Hepatocyte (in vitro differentiated cells): Measurements from ENCODE around the gene SETBP1. TPM values are rescaled to one million over a fixed set of nuclear protein-coding genes. Genes with fewer than 3 reads are reported as not detected.

Experiments
- DNase-seq: peaks from one replicate; pipeline ENCODE4 v3.0.0-alpha.2; 2016; ENCODE audit warnings: low spot score
- H2AFZ ChIP-seq: fragments of 200-600 bp; sonication (generic); 2 replicates; pipeline ENCODE4 v1.6.0; 2016; ENCODE audit warnings: antibody characterized with exemption, mild to moderate bottlenecking
- H3K27ac ChIP-seq: fragments of 200-600 bp; sonication (generic); 2 replicates; pipeline ENCODE4 v1.5.1; 2016; ENCODE audit warnings: mild to moderate bottlenecking
- H3K27me3 ChIP-seq: fragments of 200-600 bp; sonication (generic); 2 replicates; pipeline ENCODE4 v1.6.1; 2016
- H3K36me3 ChIP-seq: fragments of 200-600 bp; sonication (generic); replicated peaks from 2 replicates; pipeline ENCODE4 v1.5.1; 2016; ENCODE audit warnings: low read depth; ENCODE audit not compliant: insufficient read depth
- H3K4me1 ChIP-seq: fragments of 200-600 bp; sonication (generic); 2 replicates; pipeline ENCODE4 v1.5.1; 2016; ENCODE audit warnings: mild to moderate bottlenecking, moderate library complexity; ENCODE audit not compliant: insufficient read depth
- H3K4me2 ChIP-seq: fragments of 200-600 bp; sonication (generic); 2 replicates; pipeline ENCODE4 v1.6.0; 2016
- H3K4me3 ChIP-seq: fragments of 200-600 bp; sonication (generic); 2 replicates; pipeline ENCODE4 v1.5.1; 2016; ENCODE audit warnings: mild to moderate bottlenecking
- H3K79me2 ChIP-seq: fragments of 200-600 bp; sonication (generic); 2 replicates; pipeline ENCODE4 v1.6.0; 2017; ENCODE audit warnings: mild to moderate bottlenecking
- H3K9me2 ChIP-seq: fragments of 200-600 bp; sonication (generic); replicated peaks from 2 replicates; pipeline ENCODE4 v1.6.0; 2017; ENCODE audit warnings: mild to moderate bottlenecking; ENCODE audit not compliant: insufficient read depth
- H3K9me3 ChIP-seq: fragments of 200-600 bp; sonication (generic); 2 replicates; pipeline ENCODE4 v1.5.1; 2016; ENCODE audit warnings: low read depth, mild to moderate bottlenecking
- H4K20me1 ChIP-seq: fragments of 200-600 bp; sonication (generic); 2 replicates; pipeline ENCODE4 v1.6.0; 2016; ENCODE audit warnings: mild to moderate bottlenecking; ENCODE audit not compliant: insufficient read depth, poor library complexity, severe bottlenecking
- CTCF ChIP-seq: fragments of 200-600 bp; sonication (generic); IDR thresholded peaks from 2 replicates; pipeline ENCODE4 v1.5.1; 2016; ENCODE audit warnings: antibody characterized with exemption, mild to moderate bottlenecking; ENCODE audit not compliant: poor library complexity
- EZH2 ChIP-seq: fragments of 200-600 bp; sonication (generic); IDR thresholded peaks from 2 replicates; pipeline ENCODE4 v1.6.1; 2016; ENCODE audit warnings: antibody characterized with exemption, mild to moderate bottlenecking, borderline replicate concordance
- EZH2phosphoT487 ChIP-seq: fragments of 200-600 bp; sonication (generic); IDR thresholded peaks from one replicate; pipeline ENCODE4 v1.6.1; 2018; ENCODE audit warnings: antibody characterized with exemption, mild to moderate bottlenecking, low read depth, moderate library complexity; ENCODE audit not compliant: unreplicated experiment, severe bottlenecking
- WGBS: methylation state at CpG from one replicate; pipeline ENCODE4 v1.1.6; 2016; ENCODE audit warnings: low lambda C conversion rate; ENCODE audit errors: missing lambda C conversion rate; 5-methylcytosine and 5-hydroxymethylcytosine counted together
- polyA plus RNA-seq: library from polyadenylated mRNA; unstranded; fragments of >200 nt; fragmentation: Nextera tagmentation; extraction: Ambion mirVana; gene quantifications from 2 replicates; pipeline ENCODE4 v1.2.1, GENCODE V29; 2016
- total RNA-seq: library from RNA; depleted of rRNA; stranded (reverse); fragments of >200 nt; gene quantifications from 2 replicates; pipeline ENCODE4 v1.2.3, GENCODE V29; 2014

Gene SETBP1
- total and polyA plus RNA-seq, 2 experiments from 2014 or later: 10.3 to 21.1 TPM

GRCh38 chr18:44833786-44834185 is 153.1 kb downstream of the SETBP1 start:
- Histone ChIP-seq H2AFZ (no peak overlapping the region), H3K4me3 (no peak overlapping the region), H4K20me1 (no peaks in the 10 kb centered on the region), H3K9me2 (no peaks in the 10 kb centered on the region), H3K9me3 (no peaks in the 10 kb centered on the region), H3K27ac (peak overlapping the region; percentile 6), H3K4me1 (peaks cover 24% of the 10 kb centered on the region), H3K79me2 (peaks cover 72% of the 10 kb centered on the region), H3K36me3 (no peaks in the 10 kb centered on the region), H3K4me2 (no peak overlapping the region), H3K27me3 (no peaks in the 10 kb centered on the region)
- DNase-seq: no peak
- no peak for TF ChIP-seq EZH2phosphoT487
- no peak for TF ChIP-seq CTCF
- no peak for TF ChIP-seq EZH2
- WGBS: 91% methylated on average over 2 of the region's 2 CpGs

- no peak overlapping the region for H3K27ac ChIP-seq
- H3K79me2 ChIP-seq: peaks cover 62% of the 10 kb centered on the region
- no peaks in the 10 kb centered on the region for H3K36me3 ChIP-seq
- TF ChIP-seq EZH2 (no peak), EZH2phosphoT487 (no peak), CTCF (no peak)
- H3K9me3 ChIP-seq: no peaks in the 10 kb centered on the region
- no peak overlapping the region for H3K4me2 ChIP-seq
- no peak overlapping the region for H2AFZ ChIP-seq
- no peaks in the 10 kb centered on the region for H3K27me3 ChIP-seq
- H4K20me1 ChIP-seq: no peaks in the 10 kb centered on the region
- no peaks in the 10 kb centered on the region for H3K9me2 ChIP-seq
- no peak overlapping the region for H3K4me3 ChIP-seq
- H3K4me1 ChIP-seq: peaks cover 30% of the 10 kb centered on the region
- whole genome bisulfite sequencing: 49% methylated on average over 5 of the region's 5 CpGs
- no peak for DNase-seq
Measured at GRCh38 chr18:44834867-44835469, 154.3 kb downstream of the SETBP1 start.

- H3K36me3 ChIP-seq: no peaks in the 10 kb centered on the region
- H3K79me2 ChIP-seq: peaks cover 62% of the 10 kb centered on the region
- H3K9me2 ChIP-seq: no peaks in the 10 kb centered on the region
- no peak overlapping the region for H3K4me3 ChIP-seq
- WGBS: 53% methylated on average over 6 of the region's 6 CpGs
- TF ChIP-seq EZH2phosphoT487 (no peak), EZH2 (no peak), CTCF (no peak)
- H3K27ac ChIP-seq: peak overlapping the region; percentile 31
- no peak overlapping the region for H2AFZ ChIP-seq
- no peak for DNase-seq
- H3K4me1 ChIP-seq: peaks cover 36% of the 10 kb centered on the region
- H3K9me3 ChIP-seq: no peaks in the 10 kb centered on the region
- H3K4me2 ChIP-seq: no peak overlapping the region
- H3K27me3 ChIP-seq: no peaks in the 10 kb centered on the region
- H4K20me1 ChIP-seq: no peaks in the 10 kb centered on the region
Measured at GRCh38 chr18:44835703-44836102, 155.0 kb downstream of the SETBP1 start.
